ENCODE results near the gene PHKG1.
"Not testable (repeated sequence)": the region's sequence is repeated elsewhere in the genome, so short reads cannot be mapped to it uniquely, and the experiment has no call there.

PHKG1 gene

GRCh38 chr7:56046721-56047445 lies 45.9 kb downstream of the PHKG1 start:
- in situ Hi-C loops (cut with HindIII; ENCODE audit: low sequenced_read_pairs) = no loop called here

- in situ Hi-C loops (cut with HindIII; ENCODE audit: low sequenced_read_pairs) = not testable (repeated sequence)
These were observed 47.0 kb downstream of the PHKG1 start for GRCh38 chr7:56045758-56046157.

- in situ Hi-C loops (cut with HindIII; ENCODE audit: low sequenced_read_pairs) = no loop called here
These were observed 52.0 kb downstream of the PHKG1 start for GRCh38 chr7:56040730-56041129.

- in situ Hi-C loops (cut with HindIII; ENCODE audit: low sequenced_read_pairs) = no loop called here
These were observed 58.9 kb downstream of the PHKG1 start for GRCh38 chr7:56033671-56034432.

GRCh38 chr7:56032578-56032977 lies 60.2 kb downstream of the PHKG1 start:
- in situ Hi-C loops (cut with HindIII; ENCODE audit: low sequenced_read_pairs) = not testable (repeated sequence)

- in situ Hi-C loops (cut with HindIII; ENCODE audit: low sequenced_read_pairs) = not testable (repeated sequence)
These were observed 61.2 kb downstream of the PHKG1 start for GRCh38 chr7:56031556-56031955.

- in situ Hi-C loops (cut with HindIII; ENCODE audit: low sequenced_read_pairs) = no loop called here
These were observed 62.4 kb downstream of the PHKG1 start for GRCh38 chr7:56030340-56030739.
